ENCODE data around the gene NKD1. TPM values are rescaled to one million over a fixed set of nuclear protein-coding genes. Genes with fewer than 3 reads are reported as not detected.

NKD1 gene
- total and polyA plus RNA-seq, 12 donors: 0.67 to 8.9 (median 3.5) TPM

Other genes with a start within 250 kb of the NKD1 start
- 100 to 1,000 TPM in 2 of 9 donors, 10 to 100 TPM in 7; 37.2 to 117 (median 59.3) TPM for gene BRD7, start 179.4 kb upstream of the NKD1 start, total RNA-seq
- 10 to 100 TPM; 41.8 to 85.5 (median 47.9) TPM for gene BRD7, start 179.4 kb upstream of the NKD1 start, polyA plus RNA-seq
- 1 to 10 TPM in 7 of 9 donors, under 1 TPM in 2; 0.12 to 4.0 (median 2.8) TPM for gene SNX20, start 132.9 kb downstream of the NKD1 start, total RNA-seq
- 1 to 10 TPM in 2 of 3 donors, under 1 TPM in 1; 0.93 to 3.3 (median 1.0) TPM for gene SNX20, start 132.9 kb downstream of the NKD1 start, polyA plus RNA-seq
- 1 to 10 TPM in 5 of 9 donors, under 1 TPM in 4; 0.12 to 3.7 (median 1.2) TPM for gene NOD2, start 145.2 kb downstream of the NKD1 start, total RNA-seq
- gene NOD2, start 145.2 kb downstream of the NKD1 start, polyA plus RNA-seq: 1 to 10 TPM in 1 of 3 donors, under 1 TPM in 2; 0.18 to 1.5 (median 0.57) TPM
- 10 to 100 TPM; 33.9 to 74.4 (median 49.3) TPM for gene CYLD, start 193.7 kb downstream of the NKD1 start, total RNA-seq
- gene CYLD, start 193.7 kb downstream of the NKD1 start, polyA plus RNA-seq: 10 to 100 TPM; 17.5 to 78.3 (median 31.8) TPM

All from adrenal gland (tissue), 12 donors.